Stimulated activated CD8-positive, alpha-beta memory T cell treated with anti-CD3 and anti-CD28 coated beads, Interleukin-12 subunit alpha, Interleukin-12 subunit beta, amount 100 ng/mL, for 24 hours (primary cell): ENCODE measurements around the gene ATP11B.
"Not testable (repeated sequence)": the region's sequence is repeated elsewhere in the genome, so short reads cannot be mapped to it uniquely, and the experiment has no call there.

Experiments used
- DNase-seq: peaks from one replicate; pipeline ENCODE4 v3.0.0-alpha.2; 2020; ENCODE audit errors: extremely low read depth

ATP11B gene

DNA sequence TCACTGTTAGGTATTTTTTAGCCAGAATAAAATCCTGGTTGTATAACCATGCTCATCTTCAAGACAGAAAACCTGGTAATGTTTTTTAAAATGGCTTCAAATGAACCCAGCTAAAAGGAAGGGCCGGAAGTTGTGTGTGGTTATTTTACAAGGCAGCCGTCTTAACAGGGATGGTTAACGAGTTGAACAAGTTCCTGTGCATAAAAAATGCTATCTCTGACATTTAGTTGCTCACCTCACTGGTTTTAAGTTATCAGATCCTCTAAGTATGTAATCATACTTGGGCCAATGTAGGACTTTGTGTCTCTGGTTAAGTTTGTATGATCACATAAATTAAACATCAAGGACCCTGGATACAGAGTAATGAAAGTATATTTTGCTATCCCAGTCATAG is 2.1 kb downstream of the ATP11B start:
- DNase-seq, result no peak

DNA sequence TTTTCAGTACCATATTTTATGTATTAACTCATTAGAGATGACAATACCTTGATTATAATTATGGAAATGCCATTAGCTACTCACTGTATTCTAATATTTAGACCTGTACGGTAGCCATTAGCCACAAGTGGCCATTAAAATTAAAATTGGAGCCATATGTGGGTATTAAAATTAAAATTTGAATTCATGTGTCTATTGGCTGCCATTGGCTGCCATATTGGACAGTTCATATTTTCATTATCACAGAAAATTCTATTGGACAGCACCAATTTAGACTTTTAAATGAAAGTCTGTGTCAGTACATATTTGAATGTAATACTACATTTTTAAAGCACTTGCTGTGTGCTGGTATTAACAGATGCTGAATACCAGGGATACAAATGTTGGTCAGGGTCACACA is 3.0 kb downstream of the ATP11B start:
- DNase-seq, result no peak

DNA sequence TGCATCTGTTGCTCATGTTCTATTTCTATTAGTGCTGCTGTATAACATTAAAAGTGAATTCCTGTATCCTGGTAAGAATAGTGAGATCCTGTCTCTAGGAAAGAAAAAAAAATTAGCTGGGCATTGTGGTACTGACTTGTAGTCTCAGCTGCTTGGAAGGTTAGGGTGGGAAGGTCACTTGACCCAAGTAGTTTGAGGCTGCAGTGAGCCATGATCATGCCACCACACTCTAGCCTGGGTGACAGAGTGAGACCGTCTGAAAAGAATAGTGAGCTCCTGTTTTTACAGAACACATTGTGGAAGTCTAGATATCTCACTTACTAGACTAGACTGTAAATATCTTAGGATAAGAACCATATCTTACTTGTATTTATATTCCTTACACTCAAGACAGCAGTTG is 4.6 kb downstream of the ATP11B start:
- no peak for DNase-seq

DNA sequence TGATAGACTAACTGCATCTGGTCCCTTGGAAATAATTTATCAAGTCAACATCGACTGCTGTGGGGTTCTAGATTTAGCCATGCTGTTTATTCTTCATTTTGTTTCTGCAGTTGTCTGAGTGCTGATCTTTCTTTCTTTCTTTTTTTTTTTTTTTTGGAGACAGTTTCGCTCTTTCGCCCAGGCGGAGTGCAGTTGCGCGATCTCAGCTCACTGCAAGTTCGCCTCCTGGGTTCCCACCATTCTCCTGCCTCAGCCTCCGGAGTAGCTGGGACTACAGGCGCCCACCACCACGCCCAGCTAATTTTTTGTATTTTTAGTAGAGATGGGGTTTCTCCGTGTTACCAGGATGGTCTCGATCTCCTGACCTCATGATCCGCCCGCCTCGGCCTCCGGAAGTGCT is 5.8 kb downstream of the ATP11B start:
- DNase-seq, result not testable (repeated sequence)

DNA sequence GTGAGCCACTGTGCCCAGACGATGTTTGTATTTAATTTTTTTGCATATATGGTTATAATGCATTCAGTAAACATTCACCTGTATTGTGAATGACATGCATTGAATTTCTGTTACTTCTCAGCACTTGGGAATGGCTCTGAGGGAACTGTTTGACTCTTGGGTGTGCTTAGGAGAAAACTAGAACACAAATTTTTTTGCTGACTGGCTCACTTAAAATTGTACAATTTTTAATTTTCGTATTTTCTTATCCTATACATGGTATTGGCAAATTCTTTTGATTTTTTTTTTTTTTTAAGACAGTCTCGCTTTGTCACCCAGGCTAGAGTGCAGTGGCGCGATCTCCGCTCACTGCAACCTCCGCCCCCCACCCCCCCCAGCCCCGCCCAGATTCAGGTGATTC is 7.2 kb downstream of the ATP11B start:
- no peak for DNase-seq

DNA sequence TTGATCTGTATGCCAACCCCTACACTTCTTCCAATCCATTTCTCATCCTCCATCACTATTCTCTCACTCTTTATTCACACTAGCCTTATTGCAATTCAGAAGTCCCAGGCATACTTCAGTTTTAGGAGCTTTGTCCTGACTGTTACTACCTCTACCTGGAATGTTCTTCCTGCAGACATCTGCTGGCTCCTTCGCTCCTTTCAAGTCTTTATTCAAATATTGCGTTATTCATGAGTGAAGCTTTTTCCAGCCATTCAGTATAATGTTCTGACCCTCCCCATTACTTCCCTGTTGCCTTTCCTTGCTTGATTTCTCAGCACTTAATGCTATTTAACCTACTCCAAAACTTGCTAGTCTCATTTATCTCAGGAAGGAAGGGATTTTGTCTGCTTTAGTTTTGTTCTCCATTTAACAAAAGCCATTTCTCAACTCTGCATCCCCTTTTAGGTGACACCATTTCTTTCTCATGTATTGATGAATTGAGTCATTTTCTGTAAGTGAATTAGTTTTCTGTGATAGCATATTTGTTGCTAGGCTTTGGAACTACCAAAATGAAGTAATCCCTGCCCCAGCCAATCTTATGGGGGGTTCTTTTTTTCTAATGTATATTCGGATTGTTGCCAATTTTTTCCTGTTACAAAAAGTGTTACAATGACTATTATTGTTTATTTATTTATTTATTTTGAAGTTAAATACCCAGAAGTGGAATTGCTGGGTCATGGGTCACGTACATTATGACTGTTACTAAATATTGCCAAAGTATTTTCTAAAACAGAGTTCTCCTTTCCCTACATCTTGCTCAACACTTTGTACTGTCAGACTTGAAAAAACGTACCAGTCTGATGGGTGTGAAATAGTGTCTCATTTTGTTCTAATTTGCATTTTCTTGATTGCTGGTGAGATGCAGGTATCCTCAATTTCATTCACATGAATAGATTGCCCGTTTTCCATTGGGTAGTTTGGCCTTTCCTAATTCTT is 9.4 kb downstream of the ATP11B start:
- DNase-seq, result no peak

DNA sequence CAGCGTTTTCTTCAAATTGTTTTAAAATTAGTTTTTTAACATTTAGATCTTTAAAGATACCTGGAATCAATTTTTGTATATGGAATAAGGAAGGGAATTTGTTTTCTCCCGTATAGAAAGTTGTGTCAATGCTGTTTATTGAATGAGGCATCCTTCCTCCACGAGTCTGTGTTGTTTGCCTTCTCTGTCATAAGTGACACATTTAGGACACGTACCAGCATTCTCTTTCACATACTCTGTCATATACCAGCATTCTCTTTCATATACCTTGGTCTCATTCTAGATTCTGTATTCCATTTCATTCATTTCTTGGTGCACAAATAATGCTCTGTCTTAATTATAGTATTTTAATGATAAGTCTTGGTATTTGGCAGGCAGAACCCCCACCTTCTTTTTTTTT is 10.3 kb downstream of the ATP11B start:
- no peak for DNase-seq

DNA sequence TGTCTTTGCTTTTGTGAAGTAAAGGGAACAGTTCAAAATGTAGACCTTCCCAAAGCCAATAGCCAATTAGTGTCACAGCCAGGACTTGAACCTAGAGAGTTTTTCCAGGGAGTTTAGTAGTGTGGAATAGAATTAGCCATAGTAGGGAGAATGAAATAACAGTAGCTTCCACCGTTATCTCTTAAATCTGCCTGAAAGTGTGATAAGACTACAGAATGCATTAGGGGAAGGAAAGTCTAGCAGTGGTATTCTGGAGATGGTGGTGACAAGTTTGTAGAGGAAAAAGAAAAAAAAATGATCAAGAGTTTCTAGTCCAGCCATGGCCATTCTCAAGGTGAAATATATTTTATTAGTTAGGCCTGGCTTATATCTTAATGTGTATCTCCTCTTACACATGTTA is 13.8 kb downstream of the ATP11B start:
- no peak for DNase-seq

DNA sequence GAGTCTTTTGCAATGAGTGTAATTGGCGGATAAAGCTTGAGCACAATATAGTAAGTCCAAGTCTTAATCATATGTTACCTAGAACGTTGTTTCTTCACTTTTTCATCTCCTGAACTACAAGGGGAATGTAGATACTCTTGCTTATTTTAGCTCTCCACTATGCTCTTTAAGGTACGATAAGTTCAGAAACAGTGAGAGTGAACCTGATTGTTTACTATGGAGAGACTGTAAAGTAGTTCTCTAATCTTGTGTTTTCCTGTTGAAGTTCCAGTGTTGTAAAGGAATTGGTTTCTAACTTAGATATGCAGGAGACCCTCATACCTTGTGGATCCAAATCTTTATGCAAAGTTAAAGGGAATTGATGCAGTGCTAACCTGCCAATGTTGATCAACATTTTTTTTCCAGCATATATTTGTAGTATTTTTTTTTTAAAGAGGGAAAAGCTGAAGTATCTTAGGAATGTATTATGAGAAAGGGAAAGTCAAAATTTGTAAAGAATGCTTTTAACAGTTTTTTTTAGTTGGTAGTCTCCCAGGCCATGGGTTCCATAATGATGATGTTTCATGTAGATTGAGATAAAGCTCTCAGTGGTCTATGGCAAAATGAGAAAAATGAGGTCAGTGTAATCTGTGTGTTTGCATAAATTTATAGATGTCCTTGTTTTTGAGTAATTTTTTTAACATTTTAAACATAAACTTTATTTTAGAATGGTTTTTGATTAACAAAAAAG is 14.9 kb downstream of the ATP11B start:
- no peak for DNase-seq

DNA sequence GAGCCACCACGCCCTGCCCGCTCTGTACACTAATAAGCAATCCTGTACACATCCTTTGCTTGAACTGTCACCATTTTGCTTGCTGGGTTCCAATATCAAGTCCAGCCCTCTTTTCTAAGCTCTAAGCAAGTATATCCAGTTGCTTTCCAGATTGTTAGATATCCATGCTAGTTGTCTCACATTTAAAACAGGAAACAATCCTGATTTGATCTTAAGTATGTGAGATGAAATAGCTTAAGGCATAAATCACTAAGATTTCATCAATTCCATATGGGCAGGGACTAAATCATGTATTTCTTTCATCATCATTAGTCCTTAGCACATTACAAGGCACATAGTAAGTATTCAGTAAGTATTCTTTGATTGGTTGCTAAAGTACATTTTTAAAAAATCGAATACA is 16.2 kb downstream of the ATP11B start:
- no peak for DNase-seq

DNA sequence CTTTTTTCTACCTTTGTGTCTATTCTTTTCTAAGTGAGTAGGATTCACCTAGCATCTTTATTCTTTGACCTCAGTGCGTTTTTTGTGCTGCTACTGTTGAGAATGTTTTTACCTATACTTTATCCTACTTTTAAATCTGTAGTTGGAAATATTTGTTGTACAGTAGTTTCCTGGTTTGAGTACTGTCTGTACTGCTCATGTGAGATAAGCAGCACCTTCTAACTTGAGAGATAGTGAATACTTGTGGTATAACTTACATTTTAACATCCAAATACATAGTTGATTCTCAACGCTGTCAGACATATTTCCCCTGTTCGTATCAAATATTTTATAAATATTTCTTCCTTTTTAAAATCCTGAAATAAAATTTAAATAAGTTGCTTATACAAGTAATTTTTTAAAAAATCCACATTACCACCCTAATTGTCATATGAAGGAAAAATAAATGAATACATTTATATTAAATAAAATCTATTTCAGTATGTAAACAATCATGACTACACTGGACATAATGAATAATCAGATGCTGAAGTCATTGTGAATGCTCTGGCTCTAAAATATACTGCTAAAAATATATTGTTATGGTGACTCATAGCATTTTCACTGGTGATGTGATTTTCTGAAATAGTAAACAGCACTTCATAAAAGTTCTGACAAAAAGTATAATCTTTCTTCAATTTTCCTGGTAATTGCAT is 17.4 kb downstream of the ATP11B start:
- DNase-seq, result no peak

DNA sequence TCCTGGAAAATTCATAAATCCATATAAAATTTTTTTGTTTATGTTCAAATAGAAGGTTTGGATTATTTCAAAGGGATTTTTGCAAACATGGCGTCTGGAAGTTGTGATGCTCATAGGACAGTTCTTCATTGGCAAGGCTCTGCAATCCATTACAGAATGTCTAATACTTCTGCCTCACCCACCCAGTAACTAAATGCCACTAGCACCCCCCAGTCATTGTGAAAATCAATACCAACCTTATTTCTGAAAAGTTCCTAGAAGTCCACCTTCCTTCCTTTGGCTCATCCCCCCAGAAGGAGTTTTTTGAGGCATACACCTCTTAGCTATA is 17.9 kb downstream of the ATP11B start:
- no peak for DNase-seq

DNA sequence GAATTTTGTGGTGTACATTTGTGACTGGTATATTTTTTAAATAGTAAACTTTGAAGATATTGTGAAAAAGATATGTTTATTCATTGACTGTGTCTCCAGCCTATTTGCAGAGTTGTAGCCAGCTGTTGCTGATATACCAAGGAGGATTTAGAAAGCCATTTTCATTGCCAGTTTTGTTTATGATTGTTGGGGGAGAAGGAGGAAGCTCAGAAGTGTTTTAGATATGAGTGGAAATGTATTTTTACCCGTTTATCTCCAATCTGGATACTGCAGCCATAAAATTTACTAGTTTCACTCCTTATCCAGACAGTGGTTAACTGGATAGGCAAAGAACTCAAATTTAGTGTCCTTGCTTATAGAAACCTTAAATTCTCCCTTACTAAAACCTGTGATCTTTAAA is 18.8 kb downstream of the ATP11B start:
- no peak for DNase-seq

DNA sequence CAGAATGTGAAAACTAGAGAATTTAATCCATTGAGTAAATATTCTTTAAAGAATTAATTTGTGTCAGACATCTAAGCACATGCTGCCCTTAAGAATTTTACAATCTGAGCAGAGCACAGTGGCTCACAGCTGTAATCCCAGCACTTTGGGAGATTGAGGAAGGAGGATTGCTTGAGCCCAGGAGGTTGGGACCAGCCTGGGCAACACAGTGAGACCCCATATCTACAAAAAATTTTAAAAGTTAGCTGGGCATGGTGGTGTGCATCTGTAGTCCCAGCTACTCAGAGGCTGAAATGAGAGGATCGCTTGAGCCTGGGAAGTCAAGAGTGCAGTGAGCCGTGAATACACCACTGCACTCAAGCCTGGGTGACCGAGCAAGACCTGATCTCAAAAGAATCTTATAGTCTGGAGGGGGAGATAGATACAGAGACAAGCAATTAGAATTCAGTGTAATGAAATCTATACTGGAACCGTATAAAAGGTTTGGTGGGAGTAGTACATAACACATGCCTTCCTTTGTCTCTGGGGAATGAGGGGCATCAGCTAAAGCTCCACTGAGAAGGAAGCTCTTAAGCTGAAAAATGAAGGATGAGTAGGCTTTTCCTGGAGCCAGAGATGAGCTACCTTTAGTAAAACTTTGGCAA is 21.2 kb downstream of the ATP11B start:
- DNase-seq, result no peak

DNA sequence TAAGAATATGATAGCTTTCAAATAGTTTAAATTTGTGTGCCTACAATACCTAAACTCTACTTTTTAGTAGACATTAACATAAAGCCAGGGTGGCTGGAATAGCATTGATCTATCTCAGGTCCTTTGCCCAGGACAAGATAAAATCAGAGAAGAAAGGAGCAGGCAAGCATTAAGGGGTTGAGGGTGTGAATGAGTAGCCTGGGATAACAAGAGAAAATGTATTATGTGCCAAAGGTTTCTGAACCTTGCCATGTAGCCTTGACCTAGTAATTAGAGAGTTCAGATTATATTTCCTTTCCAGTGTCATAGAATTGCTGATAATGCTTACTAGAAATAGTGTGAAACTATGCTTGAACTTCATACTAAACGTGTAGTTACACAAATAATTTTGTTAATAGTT is 22.9 kb downstream of the ATP11B start:
- no peak for DNase-seq

DNA sequence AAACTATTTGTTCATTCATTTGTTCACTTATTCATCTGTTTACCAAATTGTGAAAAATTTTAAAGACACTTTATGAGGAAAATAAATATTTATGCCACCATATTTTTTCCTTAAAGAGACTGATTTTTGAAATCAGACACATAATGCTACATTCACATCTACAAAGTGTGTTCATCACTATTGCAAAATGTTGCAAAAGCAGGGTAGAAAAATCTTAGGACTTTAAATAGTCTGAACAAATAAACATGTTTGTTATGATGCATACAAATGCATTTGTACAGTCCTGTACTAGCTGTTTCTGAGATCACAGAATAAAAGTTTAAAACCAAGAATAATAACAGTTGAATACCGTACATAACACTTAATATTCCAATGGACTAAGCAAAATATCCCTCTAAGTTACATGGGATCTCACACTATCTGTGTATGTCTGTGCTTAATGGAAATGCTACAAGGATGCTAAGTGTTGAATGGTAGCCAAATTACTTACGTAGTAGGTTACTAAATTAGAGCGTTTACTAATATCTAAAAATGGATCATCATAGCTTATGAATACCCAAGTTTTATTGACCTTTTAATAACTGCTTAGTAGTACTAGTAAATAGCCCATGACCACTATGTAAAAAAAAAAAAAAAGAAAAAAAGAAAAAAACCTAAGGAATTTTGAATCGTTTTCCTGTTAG is 25.1 kb downstream of the ATP11B start:
- DNase-seq, result no peak

DNA sequence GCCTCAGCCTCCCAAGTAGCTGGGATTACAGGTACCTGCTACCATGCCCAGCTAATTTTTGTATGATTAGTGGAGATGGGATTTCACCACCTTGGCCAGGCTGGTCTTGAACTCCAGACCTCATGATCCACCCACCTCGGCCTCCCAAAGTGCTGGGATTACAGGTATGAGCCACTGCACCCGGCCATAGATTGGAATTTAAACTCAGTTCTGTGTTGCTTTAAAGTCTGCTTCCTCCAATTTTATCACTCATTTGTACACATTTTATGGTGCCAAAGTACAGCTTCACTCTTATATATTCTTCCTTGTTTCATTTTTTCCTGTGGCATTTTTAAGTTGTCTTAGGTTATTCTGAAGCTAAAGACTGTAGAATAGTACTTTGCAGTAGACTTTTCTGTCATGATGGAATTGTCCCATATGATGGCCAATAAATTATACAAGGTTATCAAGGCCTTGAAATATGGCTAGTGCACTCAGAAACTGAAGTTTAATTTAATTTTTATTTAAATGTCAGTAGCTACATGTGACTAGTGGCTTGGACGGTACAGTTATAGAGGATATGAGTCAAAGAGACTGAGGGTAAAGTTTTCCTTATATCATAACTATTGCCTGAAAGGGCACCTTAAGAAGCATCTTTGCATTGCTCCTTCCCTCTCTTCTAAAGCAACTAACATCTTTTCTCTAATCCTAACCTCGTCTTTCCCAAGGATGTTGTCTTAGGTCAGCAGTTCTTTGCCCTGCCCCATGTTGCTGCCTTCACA is 28.1 kb downstream of the ATP11B start:
- DNase-seq, result no peak

DNA sequence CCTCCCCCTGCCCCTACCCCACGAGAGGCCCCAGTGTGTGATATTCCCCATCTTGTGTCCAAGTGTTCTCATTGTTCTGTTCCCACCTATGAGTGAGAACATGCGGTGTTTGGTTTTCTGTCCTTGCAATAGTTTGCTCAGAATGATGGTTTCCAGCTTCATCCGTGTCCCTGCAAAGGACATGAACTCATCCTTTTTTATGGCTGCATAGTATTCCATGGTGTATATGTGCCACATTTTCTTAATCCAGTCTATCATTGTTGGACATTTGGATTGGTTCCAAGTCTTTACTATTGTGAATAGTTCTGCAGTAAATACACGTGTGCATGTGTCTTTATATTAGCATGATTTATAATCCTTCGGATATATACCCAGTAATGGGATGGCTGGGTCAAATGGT is 29.0 kb downstream of the ATP11B start:
- not testable (repeated sequence) for DNase-seq

DNA sequence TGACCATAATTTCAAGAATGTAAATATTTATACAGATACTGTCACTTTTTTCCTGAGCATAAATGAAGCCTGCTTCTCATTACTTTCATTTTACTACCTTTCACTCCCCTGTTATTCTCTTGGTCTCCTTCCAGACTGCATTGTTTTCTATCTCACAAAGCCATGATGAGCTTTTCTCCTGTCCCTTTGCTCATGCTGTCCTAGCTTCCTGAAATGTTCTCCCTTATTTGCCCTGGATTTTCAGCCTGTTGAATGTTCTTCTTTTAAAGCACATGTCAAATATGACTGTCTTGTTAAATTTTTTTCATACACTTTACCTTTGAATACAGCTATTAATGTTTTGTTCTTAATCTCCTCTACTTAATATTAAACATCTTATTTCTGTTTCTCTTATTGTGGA is 31.7 kb downstream of the ATP11B start:
- no peak for DNase-seq

DNA sequence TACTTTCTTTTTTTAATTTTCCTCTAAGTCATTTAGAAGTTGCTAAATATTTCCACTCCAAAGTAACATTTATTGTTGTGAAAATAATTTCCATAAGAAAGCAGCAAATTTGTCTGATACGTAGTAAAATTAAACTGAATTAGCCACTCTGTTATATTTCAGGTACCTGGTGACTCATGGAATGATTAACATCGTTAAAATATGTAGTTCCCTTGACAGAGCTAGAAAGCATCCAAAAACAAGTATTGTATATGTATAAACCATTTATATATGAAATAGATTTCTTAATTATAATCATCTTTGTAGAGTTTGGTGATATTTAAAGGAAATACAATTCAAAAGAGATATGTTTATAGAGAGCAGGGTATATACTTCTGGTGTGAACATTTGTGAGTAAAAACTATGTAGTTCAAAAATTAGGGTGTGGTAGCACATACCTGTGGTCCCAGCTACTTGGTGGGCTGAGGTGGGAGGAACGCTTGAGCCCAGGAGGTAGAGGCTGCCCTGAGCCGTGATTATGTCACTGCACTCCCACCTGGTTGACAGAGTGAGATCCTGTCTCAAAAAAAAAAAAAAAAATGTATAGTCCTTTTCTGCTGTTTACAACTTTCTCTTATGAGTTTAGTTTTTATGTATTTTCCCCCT is 36.6 kb downstream of the ATP11B start:
- DNase-seq, result no peak
